ENCODE data around the gene DNAH7. TPM values are rescaled to one million over a fixed set of nuclear protein-coding genes. Genes with fewer than 3 reads are reported as not detected.

The DNAH7 gene
- total and polyA plus RNA-seq, 2 donors (not counting 3 experiments of a cell fraction or from before 2014, with no cell fraction given) = 0.15 to 0.24 TPM

- CTCF ChIA-PET = no interaction called here
- Histone ChIP-seq H3K79me2 (ENCODE audit: control insufficient read depth, insufficient read depth, low read length) (no peaks in the 10 kb centered on the region), H3K9ac (replicated peaks; ENCODE audit: extremely low read depth, insufficient read depth, low read length) (no peak overlapping the region), H3K4me3 (replicated peaks in 1 of 3; ENCODE audit: insufficient read depth in 1 of 3, low read depth in 1 of 3, low read length in 3 of 3) (no peak overlapping the region), H3K9me3 (replicated peaks; ENCODE audit: control insufficient read depth, insufficient read depth, low read length) (no peaks in the 10 kb centered on the region), H3K27ac (ENCODE audit: insufficient read depth, low read depth, low read length) (no peak overlapping the region), H4K20me1 (replicated peaks; ENCODE audit: control insufficient read depth, extremely low read depth, insufficient read depth, low read length) (no peaks in the 10 kb centered on the region), H3K4me2 (ENCODE audit: insufficient read depth, low read length) (no peak overlapping the region), H3K27me3 (ENCODE audit: control insufficient read depth in 2 of 2, insufficient read depth in 2 of 2, low read length in 2 of 2) (no peaks in the 10 kb centered on the region), H2AFZ (ENCODE audit: low read depth, low read length) (no peak overlapping the region), H3K4me1 (ENCODE audit: control insufficient read depth, extremely low read depth, insufficient read depth, low read length) (peaks cover 4% of the 10 kb centered on the region), H3K36me3 (ENCODE audit: control insufficient read depth in 2 of 2, extremely low read depth in 1 of 2, insufficient read depth in 2 of 2, low read length in 2 of 2) (no peaks in the 10 kb centered on the region), H3K9me1 (replicated peaks; ENCODE audit: control insufficient read depth, extremely low read depth, insufficient read depth, low read length) (no peaks in the 10 kb centered on the region)
- POLR2A ChIA-PET = no interaction called here
- TF ChIP-seq GATA2 (IDR thresholded peaks at IDR 0.05; ENCODE audit: insufficient read depth, insufficient read length, low read depth, low read length) (no peak), FOS (IDR thresholded peaks at IDR 0.05; ENCODE audit: borderline replicate concordance, insufficient read depth, low read length) (peak; percentile 19)
- dilution Hi-C loops (cut with MboI; ENCODE audit: extremely low pct_ligation_motif_present, low sequenced_read_pairs) = no loop called here
- intact Hi-C loops (cut with micrococcal nuclease) = no loop called here
- DNase-seq (ENCODE audit: low read depth, low spot score) (peak; percentile 53), FAIRE-seq (no peak)
- no TSS peak for BruUV-seq (replicated peaks)
These were observed 250.1 kb downstream of the DNAH7 start for GRCh38 chr2:195818526-195818925.

- H3K4me2 ChIP-seq (ENCODE audit: insufficient read depth, low read length) = no peak overlapping the region
- no TSS peak for BruUV-seq (replicated peaks)
- dilution Hi-C loops (cut with MboI; ENCODE audit: extremely low pct_ligation_motif_present, low sequenced_read_pairs) = no loop called here
- H3K4me1 ChIP-seq (ENCODE audit: control insufficient read depth, extremely low read depth, insufficient read depth, low read length) = peaks cover 4% of the 10 kb centered on the region
- H4K20me1 ChIP-seq (replicated peaks; ENCODE audit: control insufficient read depth, extremely low read depth, insufficient read depth, low read length) = no peaks in the 10 kb centered on the region
- H3K27ac ChIP-seq (ENCODE audit: insufficient read depth, low read depth, low read length) = no peak overlapping the region
- DNase-seq (ENCODE audit: low read depth, low spot score) (no peak), FAIRE-seq (no peak)
- H3K27me3 ChIP-seq (ENCODE audit: control insufficient read depth in 2 of 2, insufficient read depth in 2 of 2, low read length in 2 of 2) = no peaks in the 10 kb centered on the region
- no peaks in the 10 kb centered on the region for H3K9me1 ChIP-seq (replicated peaks; ENCODE audit: control insufficient read depth, extremely low read depth, insufficient read depth, low read length)
- H3K36me3 ChIP-seq (ENCODE audit: control insufficient read depth in 2 of 2, extremely low read depth in 1 of 2, insufficient read depth in 2 of 2, low read length in 2 of 2) = no peaks in the 10 kb centered on the region
- H2AFZ ChIP-seq (ENCODE audit: low read depth, low read length) = no peak overlapping the region
- TF ChIP-seq JUN (IDR thresholded peaks at IDR 0.05; ENCODE audit: borderline replicate concordance, insufficient read depth, insufficient read length, low read depth) (no peak), FOS (IDR thresholded peaks at IDR 0.05; ENCODE audit: borderline replicate concordance, insufficient read depth, low read length) (no peak), MYC (IDR thresholded peaks at IDR 0.05; ENCODE audit: low read depth, low read length) (no peak), MAX (IDR thresholded peaks at IDR 0.05; ENCODE audit: insufficient read depth, insufficient read length) (no peak), POLR2A (IDR thresholded peaks at IDR 0.05; ENCODE audit: low read depth, low read length) (no peak), GATA2 (IDR thresholded peaks at IDR 0.05; ENCODE audit: insufficient read depth, insufficient read length, low read depth, low read length) (no peak), EZH2 (IDR thresholded peaks at IDR 0.05; ENCODE audit: borderline replicate concordance, low read depth, low read length, severe bottlenecking) (no peak), CTCF (IDR thresholded peaks at IDR 0.05; ENCODE audit: extremely low read depth in 1 of 2, insufficient read depth in 1 of 2, low read depth in 1 of 2, low read length in 2 of 2) (no peak), POLR2AphosphoS5 (IDR thresholded peaks at IDR 0.05; ENCODE audit: insufficient read depth, low read depth, low read length) (no peak)
- POLR2A ChIA-PET = no interaction called here
- H3K79me2 ChIP-seq (ENCODE audit: control insufficient read depth, insufficient read depth, low read length) = no peaks in the 10 kb centered on the region
- intact Hi-C loops (cut with micrococcal nuclease) = no loop called here
- CTCF ChIA-PET = no interaction called here
- H3K9ac ChIP-seq (replicated peaks; ENCODE audit: extremely low read depth, insufficient read depth, low read length) = no peak overlapping the region
- H3K4me3 ChIP-seq (replicated peaks in 1 of 3; ENCODE audit: insufficient read depth in 1 of 3, low read depth in 1 of 3, low read length in 3 of 3) = no peak overlapping the region
- no peaks in the 10 kb centered on the region for H3K9me3 ChIP-seq (replicated peaks; ENCODE audit: control insufficient read depth, insufficient read depth, low read length)
These were observed 250.5 kb downstream of the DNAH7 start for GRCh38 chr2:195818106-195818505.
